SK-N-SH treated with all-trans-retinoic acid at 6 μM for 48 hours (cell line): ENCODE data around the gene SLC30A1.

ENCODE experiments used
- ATAC-seq: fragments of 200-7000 bp; cut with Tn5 transposase; 3 replicates; pipeline ENCODE4 v1.9.1; 2020; ENCODE audit warnings: mild to moderate bottlenecking, moderate library complexity
- BACH2 ChIP-seq: fragments of 250-450 bp; sonication (Bioruptor Pico); IDR thresholded peaks from 2 replicates; pipeline ENCODE4 v1.9.0; 2021; ENCODE audit warnings: mild to moderate bottlenecking, borderline replicate concordance
- CSDC2 ChIP-seq: fragments of 250-450 bp; sonication (Bioruptor Pico); IDR thresholded peaks from 2 replicates; pipeline ENCODE4 v1.5.0; 2020; ENCODE audit warnings: mild to moderate bottlenecking, moderate library complexity
- ESRRG ChIP-seq: fragments of 250-450 bp; sonication (Bioruptor Pico); IDR thresholded peaks from 2 replicates; pipeline ENCODE4 v1.6.1; 2021; ENCODE audit warnings: mild to moderate bottlenecking
- ISL1 ChIP-seq: fragments of 250-450 bp; sonication (Bioruptor Pico); IDR thresholded peaks from 2 replicates; pipeline ENCODE4 v2.1.2; 2022; ENCODE audit warnings: mild to moderate bottlenecking, moderate library complexity
- OSR1 ChIP-seq: fragments of 250-450 bp; sonication (Bioruptor Pico); IDR thresholded peaks from 2 replicates; pipeline ENCODE4 v1.8.0; 2022; ENCODE audit warnings: moderate library complexity, mild to moderate bottlenecking, inconsistent platforms
- PPARA ChIP-seq: fragments of 250-450 bp; sonication (Bioruptor Pico); IDR thresholded peaks from 2 replicates; pipeline ENCODE4 v1.5.0; 2020; ENCODE audit warnings: mild to moderate bottlenecking, borderline replicate concordance
- RARB ChIP-seq: fragments of 250-450 bp; sonication (Bioruptor Pico); IDR thresholded peaks from 2 replicates; pipeline ENCODE4 v1.8.0; 2021; ENCODE audit warnings: mild to moderate bottlenecking, moderate library complexity
- TCF4 ChIP-seq: fragments of 250-450 bp; sonication (Bioruptor Pico); IDR thresholded peaks from 2 replicates; pipeline ENCODE4 v1.8.0; 2021; ENCODE audit warnings: mild to moderate bottlenecking, moderate library complexity, borderline replicate concordance
- TOX ChIP-seq: fragments of 250-450 bp; sonication (Bioruptor Pico); IDR thresholded peaks from 2 replicates; pipeline ENCODE4 v1.8.0; 2021; ENCODE audit warnings: mild to moderate bottlenecking, moderate library complexity, borderline replicate concordance
- ZC3H10 ChIP-seq: fragments of 250-450 bp; sonication (Bioruptor Pico); IDR thresholded peaks from 2 replicates; pipeline ENCODE4 v1.5.1; 2021; ENCODE audit warnings: mild to moderate bottlenecking, moderate library complexity
- ZFP30 ChIP-seq: fragments of 450-650 bp; formaldehyde crosslinking; IDR thresholded peaks from 2 replicates; pipeline ENCODE4 v1.5.0; 2022; ENCODE audit warnings: mild to moderate bottlenecking, moderate library complexity
- ZNF565 ChIP-seq: fragments of 450-650 bp; formaldehyde crosslinking; conservative IDR thresholded peaks from 2 replicates; pipeline ENCODE4 v1.5.0; 2020; ENCODE audit warnings: low read depth, mild to moderate bottlenecking, moderate library complexity
- ZNF70 ChIP-seq: fragments of 450-650 bp; formaldehyde crosslinking; IDR thresholded peaks from 2 replicates; pipeline ENCODE4 v1.5.0; 2020; ENCODE audit warnings: mild to moderate bottlenecking, moderate library complexity
- ZNF8 ChIP-seq: fragments of 450-650 bp; formaldehyde crosslinking; IDR thresholded peaks from 2 replicates; pipeline ENCODE4 v1.5.0; 2020; ENCODE audit warnings: mild to moderate bottlenecking, moderate library complexity
- TF ChIP-seq, protein P1 (sequence below): fragments of 250-450 bp; sonication (Bioruptor Pico); IDR thresholded peaks from 2 replicates; pipeline ENCODE4 v1.5.0; 2020; ENCODE audit warnings: mild to moderate bottlenecking, moderate library complexity
- TF ChIP-seq, protein P2 (sequence below): fragments of 250-450 bp; sonication (Bioruptor Pico); IDR thresholded peaks from 2 replicates; pipeline ENCODE4 v1.5.1; 2020; ENCODE audit warnings: low read depth, mild to moderate bottlenecking, moderate library complexity
- TF ChIP-seq, protein P3 (sequence below): fragments of 250-450 bp; sonication (Bioruptor Pico); IDR thresholded peaks from 2 replicates; pipeline ENCODE4 v1.8.0; 2021; ENCODE audit warnings: low read depth, mild to moderate bottlenecking, moderate library complexity, borderline replicate concordance
- TF ChIP-seq, protein P4 (sequence below): fragments of 250-450 bp; sonication (Bioruptor Pico); IDR thresholded peaks from 2 replicates; pipeline ENCODE4 v1.5.1; 2021; ENCODE audit warnings: mild to moderate bottlenecking, moderate library complexity

SLC30A1 gene

DNA sequence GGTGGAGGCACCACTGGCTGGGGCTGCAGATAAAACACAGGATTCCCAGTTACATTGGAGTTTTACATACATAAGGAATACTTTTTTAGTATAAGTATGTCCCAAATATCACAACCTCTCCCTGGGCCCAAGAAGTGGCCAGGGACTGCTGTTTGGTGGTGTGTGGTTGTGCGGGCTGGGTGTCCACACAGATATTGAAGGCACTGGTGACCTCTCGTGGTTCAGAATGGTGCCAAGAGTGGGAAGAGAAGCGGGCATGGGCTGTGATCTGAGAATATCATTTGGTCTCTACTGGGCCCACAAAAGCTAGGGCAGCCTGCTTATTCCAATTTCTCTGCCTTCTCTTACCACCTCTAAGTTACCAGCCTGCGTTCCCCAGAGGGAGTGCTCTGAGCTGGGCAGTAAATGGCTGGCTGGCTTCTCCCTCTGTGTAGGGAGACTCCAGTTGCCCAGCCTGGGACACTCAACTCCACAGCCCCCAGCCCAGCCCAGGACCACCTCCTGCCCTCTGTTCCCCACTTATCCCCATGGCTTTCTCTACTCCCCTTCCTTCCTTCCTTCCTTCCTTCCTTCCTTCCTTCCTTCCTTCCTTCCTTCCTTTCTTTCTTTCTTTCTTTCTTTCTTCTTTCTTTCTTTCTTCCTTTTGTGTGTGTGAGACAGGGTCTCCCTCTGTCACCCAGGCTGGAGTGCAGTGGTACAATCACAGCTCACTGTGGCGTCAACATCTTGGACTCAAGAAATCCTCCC, 44.2 kb downstream of the SLC30A1 start (continued):
- TF ChIP-seq, protein P1, sequence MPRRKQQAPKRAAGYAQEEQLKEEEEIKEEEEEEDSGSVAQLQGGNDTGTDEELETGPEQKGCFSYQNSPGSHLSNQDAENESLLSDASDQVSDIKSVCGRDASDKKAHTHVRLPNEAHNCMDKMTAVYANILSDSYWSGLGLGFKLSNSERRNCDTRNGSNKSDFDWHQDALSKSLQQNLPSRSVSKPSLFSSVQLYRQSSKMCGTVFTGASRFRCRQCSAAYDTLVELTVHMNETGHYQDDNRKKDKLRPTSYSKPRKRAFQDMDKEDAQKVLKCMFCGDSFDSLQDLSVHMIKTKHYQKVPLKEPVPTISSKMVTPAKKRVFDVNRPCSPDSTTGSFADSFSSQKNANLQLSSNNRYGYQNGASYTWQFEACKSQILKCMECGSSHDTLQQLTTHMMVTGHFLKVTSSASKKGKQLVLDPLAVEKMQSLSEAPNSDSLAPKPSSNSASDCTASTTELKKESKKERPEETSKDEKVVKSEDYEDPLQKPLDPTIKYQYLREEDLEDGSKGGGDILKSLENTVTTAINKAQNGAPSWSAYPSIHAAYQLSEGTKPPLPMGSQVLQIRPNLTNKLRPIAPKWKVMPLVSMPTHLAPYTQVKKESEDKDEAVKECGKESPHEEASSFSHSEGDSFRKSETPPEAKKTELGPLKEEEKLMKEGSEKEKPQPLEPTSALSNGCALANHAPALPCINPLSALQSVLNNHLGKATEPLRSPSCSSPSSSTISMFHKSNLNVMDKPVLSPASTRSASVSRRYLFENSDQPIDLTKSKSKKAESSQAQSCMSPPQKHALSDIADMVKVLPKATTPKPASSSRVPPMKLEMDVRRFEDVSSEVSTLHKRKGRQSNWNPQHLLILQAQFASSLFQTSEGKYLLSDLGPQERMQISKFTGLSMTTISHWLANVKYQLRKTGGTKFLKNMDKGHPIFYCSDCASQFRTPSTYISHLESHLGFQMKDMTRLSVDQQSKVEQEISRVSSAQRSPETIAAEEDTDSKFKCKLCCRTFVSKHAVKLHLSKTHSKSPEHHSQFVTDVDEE (CRISPR knock-in tag) = no peak
- TF ChIP-seq ZNF70 (CRISPR knock-in tag) = no peak
- TF ChIP-seq ZC3H10 (CRISPR knock-in tag) = no peak
- no peak for TF ChIP-seq PPARA (CRISPR knock-in tag)
- no peak for TF ChIP-seq ZNF565
- no peak for TF ChIP-seq ZNF8
- no peak for TF ChIP-seq RARB (CRISPR knock-in tag)

DNA sequence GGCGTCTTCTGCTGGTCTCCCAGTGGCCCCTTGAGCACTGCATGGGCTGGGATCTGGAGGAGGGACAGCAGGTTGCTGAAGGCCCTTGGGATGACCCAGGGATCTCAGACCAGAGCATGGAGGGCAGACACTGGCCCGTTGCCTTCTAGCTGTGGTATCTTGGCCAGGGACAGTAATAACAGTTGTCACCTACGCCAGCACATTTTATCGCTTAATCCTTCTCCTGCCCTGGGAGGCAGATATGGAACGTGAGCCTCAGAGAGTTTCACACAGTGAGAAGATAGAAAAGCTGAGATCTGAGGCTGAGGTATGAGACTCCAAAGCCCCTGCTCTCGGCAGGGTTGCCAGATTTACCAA, 46.9 kb downstream of the SLC30A1 start:
- no peak for TF ChIP-seq TCF4 (CRISPR knock-in tag)
- TF ChIP-seq ZNF8 = no peak
- TF ChIP-seq, protein P1 (CRISPR knock-in tag) = no peak
- TF ChIP-seq ISL1 (CRISPR knock-in tag) = no peak
- TF ChIP-seq ZNF70 (CRISPR knock-in tag) = no peak
- TF ChIP-seq ZFP30 (CRISPR knock-in tag) = no peak
- TF ChIP-seq, protein P2, sequence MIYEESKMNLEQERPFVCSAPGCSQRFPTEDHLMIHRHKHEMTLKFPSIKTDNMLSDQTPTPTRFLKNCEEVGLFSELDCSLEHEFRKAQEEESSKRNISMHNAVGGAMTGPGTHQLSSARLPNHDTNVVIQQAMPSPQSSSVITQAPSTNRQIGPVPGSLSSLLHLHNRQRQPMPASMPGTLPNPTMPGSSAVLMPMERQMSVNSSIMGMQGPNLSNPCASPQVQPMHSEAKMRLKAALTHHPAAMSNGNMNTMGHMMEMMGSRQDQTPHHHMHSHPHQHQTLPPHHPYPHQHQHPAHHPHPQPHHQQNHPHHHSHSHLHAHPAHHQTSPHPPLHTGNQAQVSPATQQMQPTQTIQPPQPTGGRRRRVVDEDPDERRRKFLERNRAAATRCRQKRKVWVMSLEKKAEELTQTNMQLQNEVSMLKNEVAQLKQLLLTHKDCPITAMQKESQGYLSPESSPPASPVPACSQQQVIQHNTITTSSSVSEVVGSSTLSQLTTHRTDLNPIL = no peak
- no peak for TF ChIP-seq TOX (CRISPR knock-in tag)
- no peak for TF ChIP-seq CSDC2
- no peak for ATAC-seq

DNA sequence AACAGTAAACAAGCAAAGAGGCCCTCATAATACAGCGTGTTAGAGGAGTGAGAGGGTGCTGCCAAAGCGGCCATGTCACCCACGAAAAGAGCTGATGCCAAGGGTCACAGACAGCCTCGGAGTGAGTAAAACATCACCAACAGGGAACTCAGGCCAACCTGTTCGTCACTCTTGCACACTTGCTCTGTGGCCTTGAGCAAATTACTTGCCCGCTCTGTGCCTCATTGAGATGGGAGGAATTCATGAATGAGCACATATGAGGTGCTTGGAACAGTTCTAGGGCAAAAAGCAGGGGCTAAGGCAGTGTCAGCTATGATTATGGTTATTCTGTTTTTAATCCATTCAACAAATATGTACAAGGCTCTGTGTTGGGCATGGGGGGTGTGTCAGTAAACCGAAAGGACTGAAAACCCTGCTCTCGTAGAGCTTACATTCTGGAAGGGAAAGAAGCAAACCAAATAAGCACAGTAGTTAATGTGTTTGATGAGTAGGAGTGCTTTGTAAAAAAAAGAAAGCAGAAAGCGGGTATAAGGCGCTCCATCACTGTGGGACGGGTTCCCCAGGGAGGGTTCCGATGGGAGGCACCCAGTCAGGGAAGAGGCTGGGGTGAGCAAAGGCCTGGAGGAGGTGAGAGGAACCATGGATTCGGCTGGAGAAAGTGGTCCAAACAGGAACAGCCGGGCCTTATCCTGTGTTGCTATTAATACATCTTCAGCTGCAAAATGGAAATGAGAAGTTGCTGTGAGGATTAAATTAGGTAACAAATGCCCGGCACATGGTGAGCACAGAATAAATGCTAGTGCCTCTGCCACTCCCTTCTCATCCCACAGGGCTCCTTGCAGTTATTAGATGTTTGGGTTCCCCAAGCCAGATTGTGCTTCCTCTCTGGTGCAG, 47.5 kb downstream of the SLC30A1 start:
- no peak for TF ChIP-seq OSR1 (CRISPR knock-in tag)
- TF ChIP-seq TCF4 (CRISPR knock-in tag) = no peak
- TF ChIP-seq ZNF70 (CRISPR knock-in tag) = no peak
- TF ChIP-seq PPARA (CRISPR knock-in tag) = no peak
- TF ChIP-seq CSDC2 = no peak
- TF ChIP-seq, protein P3, sequence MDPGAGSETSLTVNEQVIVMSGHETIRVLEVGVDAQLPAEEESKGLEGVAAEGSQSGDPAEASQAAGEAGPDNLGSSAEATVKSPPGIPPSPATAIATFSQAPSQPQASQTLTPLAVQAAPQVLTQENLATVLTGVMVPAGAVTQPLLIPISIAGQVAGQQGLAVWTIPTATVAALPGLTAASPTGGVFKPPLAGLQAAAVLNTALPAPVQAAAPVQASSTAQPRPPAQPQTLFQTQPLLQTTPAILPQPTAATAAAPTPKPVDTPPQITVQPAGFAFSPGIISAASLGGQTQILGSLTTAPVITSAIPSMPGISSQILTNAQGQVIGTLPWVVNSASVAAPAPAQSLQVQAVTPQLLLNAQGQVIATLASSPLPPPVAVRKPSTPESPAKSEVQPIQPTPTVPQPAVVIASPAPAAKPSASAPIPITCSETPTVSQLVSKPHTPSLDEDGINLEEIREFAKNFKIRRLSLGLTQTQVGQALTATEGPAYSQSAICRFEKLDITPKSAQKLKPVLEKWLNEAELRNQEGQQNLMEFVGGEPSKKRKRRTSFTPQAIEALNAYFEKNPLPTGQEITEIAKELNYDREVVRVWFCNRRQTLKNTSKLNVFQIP (CRISPR knock-in tag) = no peak
- TF ChIP-seq ISL1 (CRISPR knock-in tag) = no peak
- TF ChIP-seq ESRRG (CRISPR knock-in tag) = no peak
- no peak for TF ChIP-seq BACH2 (CRISPR knock-in tag)
- TF ChIP-seq, protein P4, sequence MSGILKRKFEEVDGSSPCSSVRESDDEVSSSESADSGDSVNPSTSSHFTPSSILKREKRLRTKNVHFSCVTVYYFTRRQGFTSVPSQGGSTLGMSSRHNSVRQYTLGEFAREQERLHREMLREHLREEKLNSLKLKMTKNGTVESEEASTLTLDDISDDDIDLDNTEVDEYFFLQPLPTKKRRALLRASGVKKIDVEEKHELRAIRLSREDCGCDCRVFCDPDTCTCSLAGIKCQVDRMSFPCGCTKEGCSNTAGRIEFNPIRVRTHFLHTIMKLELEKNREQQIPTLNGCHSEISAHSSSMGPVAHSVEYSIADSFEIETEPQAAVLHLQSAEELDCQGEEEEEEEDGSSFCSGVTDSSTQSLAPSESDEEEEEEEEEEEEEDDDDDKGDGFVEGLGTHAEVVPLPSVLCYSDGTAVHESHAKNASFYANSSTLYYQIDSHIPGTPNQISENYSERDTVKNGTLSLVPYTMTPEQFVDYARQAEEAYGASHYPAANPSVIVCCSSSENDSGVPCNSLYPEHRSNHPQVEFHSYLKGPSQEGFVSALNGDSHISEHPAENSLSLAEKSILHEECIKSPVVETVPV (CRISPR knock-in tag) = no peak
- no peak for TF ChIP-seq RARB (CRISPR knock-in tag)
- TF ChIP-seq ZC3H10 (CRISPR knock-in tag) = no peak
- TF ChIP-seq ZNF565 = no peak
- no peak for ATAC-seq
